H1 (cell line): ENCODE data around the gene XPO6. TPM values are rescaled to one million over a fixed set of nuclear protein-coding genes. Genes with fewer than 3 reads are reported as not detected.

ENCODE experiments used
- CTCF ChIA-PET: fragments of 300-600 bp; sonication (Branson Sonifier 250); formaldehyde crosslinking; loops from one replicate; lab custom pipeline; 2021; ENCODE audit not compliant: partially characterized antibody; lab: Charles Lee
- POLR2A ChIA-PET: fragments of 300-600 bp; sonication (Branson Sonifier 250); formaldehyde crosslinking; loops from one replicate; lab custom pipeline; 2021; ENCODE audit warnings: inconsistent platforms; ENCODE audit not compliant: partially characterized antibody; lab: Charles Lee
- DNase-seq, 2 experiments: peaks; one replicate each; pipeline versions ENCODE4 v3.0.0 to v3.0.0-alpha.2; 2010 to 2022; ENCODE audit warnings: low spot score in 2 of 2, low read depth in 1 of 2, mixed read lengths in 1 of 2
- FAIRE-seq: peaks from 2 replicates; lab custom pipeline; 2011; peaks lifted over from hg19 to GRCh38; lab: Jason Lieb, UNC
- H2AFZ ChIP-seq: 2 replicates; pipeline ENCODE4 v1.8.1; 2012; ENCODE audit warnings: low read length, inconsistent platforms
- H2AK5ac ChIP-seq: 2 replicates; pipeline ENCODE4 v1.6.1; 2013; ENCODE audit warnings: low read depth, low read length
- H2BK120ac ChIP-seq: replicated peaks from 2 replicates; pipeline ENCODE3; 2013; ENCODE audit warnings: low read depth, low read length, inconsistent platforms
- H2BK12ac ChIP-seq: 2 replicates; pipeline ENCODE4 v1.6.1; 2013; ENCODE audit warnings: low read depth, low read length
- H2BK15ac ChIP-seq: 2 replicates; pipeline ENCODE4 v1.6.1; 2013; ENCODE audit warnings: low read length
- H2BK20ac ChIP-seq: 2 replicates; pipeline ENCODE4 v1.6.1; 2013; ENCODE audit warnings: low read length
- H2BK5ac ChIP-seq: 2 replicates; pipeline ENCODE4 v1.6.1; 2013; ENCODE audit warnings: low read depth, low read length
- H3K14ac ChIP-seq: 2 replicates; pipeline ENCODE4 v1.6.1; 2013; ENCODE audit warnings: inconsistent platforms; ENCODE audit not compliant: insufficient read length
- H3K18ac ChIP-seq: 2 replicates; pipeline ENCODE4 v1.6.1; 2013; ENCODE audit warnings: low read length; ENCODE audit errors: extremely low read depth
- H3K23ac ChIP-seq: 2 replicates; pipeline ENCODE4 v1.6.1; 2013; ENCODE audit warnings: inconsistent platforms; ENCODE audit not compliant: insufficient read length
- H3K23me2 ChIP-seq: 2 replicates; pipeline ENCODE4 v1.6.1; 2013; ENCODE audit warnings: low read depth, low read length
- H3K27ac ChIP-seq: 2 replicates; pipeline ENCODE4 v1.6.1; 2011; ENCODE audit warnings: low read depth, low read length, inconsistent platforms
- H3K27me3 ChIP-seq, 4 experiments: replicated peaks in 1 of 4; 1 replicate in 1 of 4; 2 replicates in 3 of 4; pipeline versions ENCODE4 v1.6.1 to v1.8.1; 2011 to 2013; ENCODE audit warnings: low read length in 3 of 4, mild to moderate bottlenecking in 3 of 4, inconsistent platforms in 2 of 4, mixed read lengths in 2 of 4, moderate library complexity in 1 of 4; ENCODE audit not compliant: control insufficient read depth in 3 of 4, insufficient read depth in 3 of 4; ENCODE audit errors: extremely low read depth in 1 of 4
- H3K36me3 ChIP-seq, 4 experiments: 2 replicates each; pipeline versions ENCODE4 v1.6.1 to v1.8.1; 2011 to 2013; ENCODE audit warnings: mild to moderate bottlenecking in 4 of 4, low read length in 3 of 4, moderate library complexity in 2 of 4, control low read depth in 1 of 4, inconsistent platforms in 1 of 4; ENCODE audit not compliant: insufficient read depth in 4 of 4, control insufficient read depth in 2 of 4
- H3K4ac ChIP-seq: replicated peaks from 2 replicates; pipeline ENCODE3; 2013; ENCODE audit warnings: low read length, low read depth, mixed read lengths, inconsistent platforms; ENCODE audit not compliant: insufficient read length
- H3K4me1 ChIP-seq, 4 experiments: replicated peaks in 1 of 4; 1 replicate in 1 of 4; 2 replicates in 3 of 4; pipeline versions ENCODE4 v1.6.1 to v1.8.1; 2011 to 2013; ENCODE audit warnings: low read length in 3 of 4, inconsistent platforms in 2 of 4, mixed read lengths in 1 of 4; ENCODE audit not compliant: insufficient read depth in 4 of 4, control insufficient read depth in 3 of 4
- H3K4me2 ChIP-seq, 2 experiments: 2 replicates each; pipeline versions ENCODE4 v1.6.1 to v1.8.1; 2011 to 2013; ENCODE audit warnings: low read depth in 2 of 2, low read length in 2 of 2, control low read depth in 1 of 2, inconsistent platforms in 1 of 2, mild to moderate bottlenecking in 1 of 2; ENCODE audit not compliant: insufficient read depth in 1 of 2
- H3K4me3 ChIP-seq, 4 experiments: fragments of 200-600, 300-600 bp in 1 of 4; sonication (generic), shearing (Covaris generic), sonication (Bioruptor Twin) in 1 of 4; 2 replicates each; pipeline versions ENCODE4 v1.5.1 to v1.8.1; 2011 to 2016; ENCODE audit warnings: low read length in 4 of 4, low read depth in 3 of 4, control low read depth in 2 of 4, inconsistent platforms in 2 of 4, mild to moderate bottlenecking in 2 of 4, mixed read lengths in 1 of 4, moderate library complexity in 1 of 4; ENCODE audit not compliant: insufficient read depth in 2 of 4; ENCODE audit errors: extremely low read depth in 1 of 4
- H3K56ac ChIP-seq: replicated peaks from 2 replicates; pipeline ENCODE3; 2013; ENCODE audit warnings: low read depth, mild to moderate bottlenecking, mixed read lengths, low read length, inconsistent platforms; ENCODE audit not compliant: insufficient read length
- H3K79me1 ChIP-seq: 2 replicates; pipeline ENCODE4 v1.6.1; 2013; ENCODE audit warnings: low read depth, low read length, control low read depth
- H3K79me2 ChIP-seq, 2 experiments: 2 replicates each; pipeline versions ENCODE4 v1.6.1 to v1.8.1; 2012 to 2013; ENCODE audit warnings: low read length in 2 of 2, mild to moderate bottlenecking in 2 of 2, inconsistent platforms in 1 of 2; ENCODE audit not compliant: insufficient read depth in 2 of 2, control insufficient read depth in 1 of 2
- H3K9ac ChIP-seq, 4 experiments: replicated peaks in 1 of 4; 1 replicate in 1 of 4; 2 replicates in 3 of 4; pipeline versions ENCODE4 v1.6.1 to v1.8.1; 2011 to 2013; ENCODE audit warnings: low read depth in 3 of 4, low read length in 3 of 4, control low read depth in 2 of 4, mild to moderate bottlenecking in 2 of 4, moderate library complexity in 2 of 4, inconsistent platforms in 1 of 4; ENCODE audit errors: extremely low read depth in 1 of 4
- H3K9me3 ChIP-seq, 2 experiments: 2 replicates each; pipeline versions ENCODE4 v1.6.1 to v1.8.1; 2012 to 2013; ENCODE audit warnings: mild to moderate bottlenecking in 2 of 2, moderate library complexity in 2 of 2, control low read depth in 1 of 2, inconsistent platforms in 1 of 2, low read depth in 1 of 2, low read length in 1 of 2, mixed read lengths in 1 of 2; ENCODE audit not compliant: insufficient read depth in 2 of 2
- H4K20me1 ChIP-seq, 2 experiments: replicated peaks in 1 of 2; 2 replicates each; pipeline versions ENCODE3 to v1.8.1; 2011 to 2013; ENCODE audit warnings: inconsistent platforms in 2 of 2, low read length in 2 of 2, mild to moderate bottlenecking in 1 of 2; ENCODE audit not compliant: insufficient read depth in 2 of 2, control insufficient read depth in 1 of 2
- H4K5ac ChIP-seq: 2 replicates; pipeline ENCODE4 v1.6.1; 2013; ENCODE audit warnings: low read length, low read depth, mixed read lengths, inconsistent platforms; ENCODE audit not compliant: insufficient read length
- H4K8ac ChIP-seq: 2 replicates; pipeline ENCODE4 v1.8.0; 2013; ENCODE audit warnings: mild to moderate bottlenecking, moderate library complexity, low read length, inconsistent platforms; ENCODE audit not compliant: insufficient read depth; ENCODE audit errors: extremely low read depth
- H4K91ac ChIP-seq: replicated peaks from 2 replicates; pipeline ENCODE3; 2013; ENCODE audit warnings: low read length, mixed read lengths, inconsistent platforms; ENCODE audit not compliant: insufficient read length
- BACH1 ChIP-seq: IDR thresholded peaks from 2 replicates; pipeline ENCODE4 v1.6.1; 2012; ENCODE audit warnings: low read length, improper control_type of control experiment
- CBX5 ChIP-seq: fragments of 300-800, 300-1000 bp; sonication (generic); IDR thresholded peaks from 2 replicates; pipeline ENCODE4 v1.7.1; 2016; ENCODE audit warnings: antibody characterized with exemption, low read length, low read depth
- CTCF ChIP-seq, 3 experiments: IDR thresholded peaks; 1 replicate in 2 of 3; 2 replicates in 1 of 3; pipeline versions ENCODE4 v1.5.1 to v1.6.1; 2011; ENCODE audit warnings: low read length in 3 of 3, mild to moderate bottlenecking in 3 of 3, inconsistent platforms in 2 of 3, low read depth in 1 of 3, moderate library complexity in 1 of 3; ENCODE audit not compliant: insufficient read depth in 1 of 3; ENCODE audit errors: control extremely low read depth in 1 of 3
- E2F6 ChIP-seq: IDR thresholded peaks from 2 replicates; pipeline ENCODE4 v1.6.1; 2012; ENCODE audit warnings: inconsistent platforms
- POU5F1 ChIP-seq: IDR thresholded peaks from 2 replicates; pipeline ENCODE4 v1.6.1; 2011; ENCODE audit warnings: low read depth, mild to moderate bottlenecking, low read length, moderate library complexity
- RAD21 ChIP-seq, 2 experiments: IDR thresholded peaks in 1 of 2; conservative IDR thresholded peaks in 1 of 2; 2 replicates each; pipeline ENCODE4 v1.6.1; 2011; ENCODE audit warnings: low read depth in 2 of 2, low read length in 2 of 2, improper control_type of control experiment in 1 of 2, inconsistent platforms in 1 of 2, mild to moderate bottlenecking in 1 of 2, moderate library complexity in 1 of 2
- RNF2 ChIP-seq: fragments of 200-900, 300-1000 bp; sonication (generic); IDR thresholded peaks from 2 replicates; pipeline ENCODE4 v1.7.1; 2016; ENCODE audit warnings: borderline replicate concordance, low read depth, mild to moderate bottlenecking, antibody characterized with exemption, low read length; ENCODE audit not compliant: poor library complexity, severe bottlenecking; ENCODE audit errors: missing control alignments
- SIN3A ChIP-seq, 2 experiments: IDR thresholded peaks in 1 of 2; conservative IDR thresholded peaks in 1 of 2; 2 replicates each; pipeline ENCODE4 v1.6.1; 2011 to 2012; ENCODE audit warnings: low read length in 2 of 2, improper control_type of control experiment in 1 of 2, low read depth in 1 of 2, mild to moderate bottlenecking in 1 of 2
- ZNF274 ChIP-seq: IDR thresholded peaks from 2 replicates; pipeline ENCODE4 v1.7.0; 2012; ENCODE audit warnings: low read length, borderline replicate concordance; ENCODE audit errors: extremely low read depth
- WGBS, 2 experiments: shearing (Covaris generic) in 1 of 2; methylation state at CpG; one replicate each; pipeline versions ENCODE4 v1.1.6 to v1.1.7; 2013 to 2015; ENCODE audit warnings: low lambda C conversion rate in 2 of 2, mixed read lengths in 2 of 2, inconsistent platforms in 1 of 2, low coverage in 1 of 2, missing lambda C conversion rate in 1 of 2; ENCODE audit not compliant: insufficient replicate concordance in 2 of 2, insufficient coverage in 1 of 2, insufficient read length in 1 of 2; ENCODE audit errors: extremely low coverage in 1 of 2, missing lambda C conversion rate in 1 of 2; 5-methylcytosine and 5-hydroxymethylcytosine counted together
- polyA plus RNA-seq, 7 experiments: library from polyadenylated mRNA; depleted of rRNA in 3 of 7; stranded (reverse) in 5 of 7; unstranded in 2 of 7; fragments of >200 nt in 5 of 7; fragments of 200-250 nt in 2 of 7; gene quantifications; 1 replicate in 5 of 7; 2 replicates in 1 of 7; 4 replicates in 1 of 7; pipeline versions ENCODE4 v1.2.1 to v1.2.3, GENCODE V29; 2011 to 2013; ENCODE audit warnings: missing spikeins in 2 of 7, mixed read lengths in 2 of 7
- total RNA-seq: library from RNA; stranded (reverse); fragmentation: NEBNext Ultra II Directional; extraction: Animal tissue kit (Norgen Biotek cat#: 25700); gene quantifications from 2 replicates; pipeline ENCODE4 v1.2.1, GENCODE V29; 2021

The XPO6 gene
- total and polyA plus RNA-seq, 2 of the 8 experiments (the other 6 are each of a cell fraction or from before 2014, with no cell fraction given), result 152 to 254 TPM

- Histone ChIP-seq H3K4me1 (peaks cover 0 to 1% (median 0%) of the 10 kb centered on the region in 4 experiments; a peak in 1 of 7 replicates), H2BK120ac (no peak overlapping the region), H3K4me3 (no peak overlapping the region), H4K91ac (no peak overlapping the region), H2BK20ac (no peak overlapping the region), H3K27me3 (no peaks in the 10 kb centered on the region), H3K79me2 (no peaks in the 10 kb centered on the region), H2BK15ac (no peak overlapping the region), H3K36me3 (no peaks in the 10 kb centered on the region), H3K4me2 (no peak overlapping the region), H3K56ac (no peak overlapping the region), H3K27ac (no peak overlapping the region), H3K23ac (no peak overlapping the region), H3K79me1 (no peaks in the 10 kb centered on the region), H2BK5ac (no peak overlapping the region), H4K20me1 (peaks cover 0 to 4% of the 10 kb centered on the region in 2 experiments), H2BK12ac (no peak overlapping the region), H3K23me2 (peaks cover 7% of the 10 kb centered on the region; the same call in 1 of the 2 replicates), H4K5ac (no peak overlapping the region), H2AK5ac (no peak overlapping the region), H2AFZ (no peak overlapping the region), H3K9ac (no peak overlapping the region), H3K14ac (no peak overlapping the region), H3K18ac (no peak overlapping the region), H4K8ac (no peak overlapping the region), H3K4ac (no peak overlapping the region), H3K9me3 (no peaks in the 10 kb centered on the region)
- POLR2A ChIA-PET, result no interaction called here
- DNase-seq (no peak), FAIRE-seq (no peak)
- CTCF ChIA-PET, result interaction anchor here (0.8 to 1.0 kb wide), 2 partner anchors 14 to 414 kb away, joined by 3 read pairs; no protein-coding TSS in a partner anchor
- 93% methylated on average over 6 of the region's 6 CpGs; no CpG with 5 or more reads in 1 of the 2 experiments for WGBS, 2 experiments
- TF ChIP-seq RAD21 (IDR thresholded peaks at IDR 0.05 in 1 of 2, conservative IDR thresholded peaks at IDR 0.05 in 1 of 2; ENCODE audit: low read depth in 2 of 2, low read length in 2 of 2), result no peak
- no peak for TF ChIP-seq E2F6
- no peak for TF ChIP-seq BACH1
- no peak for TF ChIP-seq CTCF (IDR thresholded peaks at IDR 0.05; ENCODE audit: control extremely low read depth in 1 of 3, insufficient read depth in 1 of 3, low read depth in 1 of 3, low read length in 3 of 3)
- no peak for TF ChIP-seq ZNF274
- TF ChIP-seq CBX5, result no peak
- no peak for TF ChIP-seq RNF2
- TF ChIP-seq SIN3A (conservative IDR thresholded peaks at IDR 0.05 in 1 of 2, IDR thresholded peaks at IDR 0.05 in 1 of 2; ENCODE audit: low read depth in 1 of 2, low read length in 2 of 2), result no peak
- TF ChIP-seq POU5F1, result no peak
Observed at GRCh38 chr16:28084209-28084608, 127.6 kb downstream of the XPO6 start.
